H1 (cell line): ENCODE measurements around the gene EIF4A3. TPM values are rescaled to one million over a fixed set of nuclear protein-coding genes. Genes with fewer than 3 reads are reported as not detected.

Experiments used
- CTCF ChIA-PET: fragments of 300-600 bp; sonication (Branson Sonifier 250); formaldehyde crosslinking; loops from one replicate; lab custom pipeline; 2021; ENCODE audit not compliant: partially characterized antibody; lab: Charles Lee
- POLR2A ChIA-PET: fragments of 300-600 bp; sonication (Branson Sonifier 250); formaldehyde crosslinking; loops from one replicate; lab custom pipeline; 2021; ENCODE audit warnings: inconsistent platforms; ENCODE audit not compliant: partially characterized antibody; lab: Charles Lee
- DNase-seq, 2 experiments: peaks; one replicate each; pipeline versions ENCODE4 v3.0.0 to v3.0.0-alpha.2; 2010 to 2022; ENCODE audit warnings: low spot score in 2 of 2, low read depth in 1 of 2, mixed read lengths in 1 of 2
- FAIRE-seq: peaks from 2 replicates; lab custom pipeline; 2011; peaks lifted over from hg19 to GRCh38; lab: Jason Lieb, UNC
- H2AFZ ChIP-seq: 2 replicates; pipeline ENCODE4 v1.8.1; 2012; ENCODE audit warnings: low read length, inconsistent platforms
- H2AK5ac ChIP-seq: 2 replicates; pipeline ENCODE4 v1.6.1; 2013; ENCODE audit warnings: low read depth, low read length
- H2BK120ac ChIP-seq: replicated peaks from 2 replicates; pipeline ENCODE3; 2013; ENCODE audit warnings: low read depth, low read length, inconsistent platforms
- H2BK12ac ChIP-seq: 2 replicates; pipeline ENCODE4 v1.6.1; 2013; ENCODE audit warnings: low read depth, low read length
- H2BK15ac ChIP-seq: 2 replicates; pipeline ENCODE4 v1.6.1; 2013; ENCODE audit warnings: low read length
- H2BK20ac ChIP-seq: 2 replicates; pipeline ENCODE4 v1.6.1; 2013; ENCODE audit warnings: low read length
- H2BK5ac ChIP-seq: 2 replicates; pipeline ENCODE4 v1.6.1; 2013; ENCODE audit warnings: low read depth, low read length
- H3K14ac ChIP-seq: 2 replicates; pipeline ENCODE4 v1.6.1; 2013; ENCODE audit warnings: inconsistent platforms; ENCODE audit not compliant: insufficient read length
- H3K18ac ChIP-seq: 2 replicates; pipeline ENCODE4 v1.6.1; 2013; ENCODE audit warnings: low read length; ENCODE audit errors: extremely low read depth
- H3K23ac ChIP-seq: 2 replicates; pipeline ENCODE4 v1.6.1; 2013; ENCODE audit warnings: inconsistent platforms; ENCODE audit not compliant: insufficient read length
- H3K23me2 ChIP-seq: 2 replicates; pipeline ENCODE4 v1.6.1; 2013; ENCODE audit warnings: low read depth, low read length
- H3K27ac ChIP-seq: 2 replicates; pipeline ENCODE4 v1.6.1; 2011; ENCODE audit warnings: low read depth, low read length, inconsistent platforms
- H3K27me3 ChIP-seq, 4 experiments: replicated peaks in 1 of 4; 1 replicate in 1 of 4; 2 replicates in 3 of 4; pipeline versions ENCODE4 v1.6.1 to v1.8.1; 2011 to 2013; ENCODE audit warnings: low read length in 3 of 4, mild to moderate bottlenecking in 3 of 4, inconsistent platforms in 2 of 4, mixed read lengths in 2 of 4, moderate library complexity in 1 of 4; ENCODE audit not compliant: control insufficient read depth in 3 of 4, insufficient read depth in 3 of 4; ENCODE audit errors: extremely low read depth in 1 of 4
- H3K36me3 ChIP-seq, 4 experiments: 2 replicates each; pipeline versions ENCODE4 v1.6.1 to v1.8.1; 2011 to 2013; ENCODE audit warnings: mild to moderate bottlenecking in 4 of 4, low read length in 3 of 4, moderate library complexity in 2 of 4, control low read depth in 1 of 4, inconsistent platforms in 1 of 4; ENCODE audit not compliant: insufficient read depth in 4 of 4, control insufficient read depth in 2 of 4
- H3K4ac ChIP-seq: replicated peaks from 2 replicates; pipeline ENCODE3; 2013; ENCODE audit warnings: low read length, low read depth, mixed read lengths, inconsistent platforms; ENCODE audit not compliant: insufficient read length
- H3K4me1 ChIP-seq, 4 experiments: replicated peaks in 1 of 4; 1 replicate in 1 of 4; 2 replicates in 3 of 4; pipeline versions ENCODE4 v1.6.1 to v1.8.1; 2011 to 2013; ENCODE audit warnings: low read length in 3 of 4, inconsistent platforms in 2 of 4, mixed read lengths in 1 of 4; ENCODE audit not compliant: insufficient read depth in 4 of 4, control insufficient read depth in 3 of 4
- H3K4me2 ChIP-seq, 2 experiments: 2 replicates each; pipeline versions ENCODE4 v1.6.1 to v1.8.1; 2011 to 2013; ENCODE audit warnings: low read depth in 2 of 2, low read length in 2 of 2, control low read depth in 1 of 2, inconsistent platforms in 1 of 2, mild to moderate bottlenecking in 1 of 2; ENCODE audit not compliant: insufficient read depth in 1 of 2
- H3K4me3 ChIP-seq, 4 experiments: fragments of 200-600, 300-600 bp in 1 of 4; sonication (generic), shearing (Covaris generic), sonication (Bioruptor Twin) in 1 of 4; 2 replicates each; pipeline versions ENCODE4 v1.5.1 to v1.8.1; 2011 to 2016; ENCODE audit warnings: low read length in 4 of 4, low read depth in 3 of 4, control low read depth in 2 of 4, inconsistent platforms in 2 of 4, mild to moderate bottlenecking in 2 of 4, mixed read lengths in 1 of 4, moderate library complexity in 1 of 4; ENCODE audit not compliant: insufficient read depth in 2 of 4; ENCODE audit errors: extremely low read depth in 1 of 4
- H3K56ac ChIP-seq: replicated peaks from 2 replicates; pipeline ENCODE3; 2013; ENCODE audit warnings: low read depth, mild to moderate bottlenecking, mixed read lengths, low read length, inconsistent platforms; ENCODE audit not compliant: insufficient read length
- H3K79me1 ChIP-seq: 2 replicates; pipeline ENCODE4 v1.6.1; 2013; ENCODE audit warnings: low read depth, low read length, control low read depth
- H3K79me2 ChIP-seq, 2 experiments: 2 replicates each; pipeline versions ENCODE4 v1.6.1 to v1.8.1; 2012 to 2013; ENCODE audit warnings: low read length in 2 of 2, mild to moderate bottlenecking in 2 of 2, inconsistent platforms in 1 of 2; ENCODE audit not compliant: insufficient read depth in 2 of 2, control insufficient read depth in 1 of 2
- H3K9ac ChIP-seq, 4 experiments: replicated peaks in 1 of 4; 1 replicate in 1 of 4; 2 replicates in 3 of 4; pipeline versions ENCODE4 v1.6.1 to v1.8.1; 2011 to 2013; ENCODE audit warnings: low read depth in 3 of 4, low read length in 3 of 4, control low read depth in 2 of 4, mild to moderate bottlenecking in 2 of 4, moderate library complexity in 2 of 4, inconsistent platforms in 1 of 4; ENCODE audit errors: extremely low read depth in 1 of 4
- H3K9me3 ChIP-seq, 2 experiments: 2 replicates each; pipeline versions ENCODE4 v1.6.1 to v1.8.1; 2012 to 2013; ENCODE audit warnings: mild to moderate bottlenecking in 2 of 2, moderate library complexity in 2 of 2, control low read depth in 1 of 2, inconsistent platforms in 1 of 2, low read depth in 1 of 2, low read length in 1 of 2, mixed read lengths in 1 of 2; ENCODE audit not compliant: insufficient read depth in 2 of 2
- H4K20me1 ChIP-seq, 2 experiments: replicated peaks in 1 of 2; 2 replicates each; pipeline versions ENCODE3 to v1.8.1; 2011 to 2013; ENCODE audit warnings: inconsistent platforms in 2 of 2, low read length in 2 of 2, mild to moderate bottlenecking in 1 of 2; ENCODE audit not compliant: insufficient read depth in 2 of 2, control insufficient read depth in 1 of 2
- H4K5ac ChIP-seq: 2 replicates; pipeline ENCODE4 v1.6.1; 2013; ENCODE audit warnings: low read length, low read depth, mixed read lengths, inconsistent platforms; ENCODE audit not compliant: insufficient read length
- H4K8ac ChIP-seq: 2 replicates; pipeline ENCODE4 v1.8.0; 2013; ENCODE audit warnings: mild to moderate bottlenecking, moderate library complexity, low read length, inconsistent platforms; ENCODE audit not compliant: insufficient read depth; ENCODE audit errors: extremely low read depth
- H4K91ac ChIP-seq: replicated peaks from 2 replicates; pipeline ENCODE3; 2013; ENCODE audit warnings: low read length, mixed read lengths, inconsistent platforms; ENCODE audit not compliant: insufficient read length
- BCL11A ChIP-seq, 2 experiments: IDR thresholded peaks; one replicate each; pipeline ENCODE4 v1.6.1; 2011; ENCODE audit warnings: low read depth in 2 of 2, low read length in 2 of 2, mild to moderate bottlenecking in 2 of 2
- GABPA ChIP-seq: IDR thresholded peaks from 2 replicates; pipeline ENCODE4 v1.6.1; 2011; ENCODE audit warnings: mild to moderate bottlenecking, low read length, moderate library complexity, borderline replicate concordance; ENCODE audit not compliant: insufficient read depth
- HDAC2 ChIP-seq, 2 experiments: fragments of 300-600 bp in 1 of 2; sonication (generic) in 1 of 2; IDR thresholded peaks; 2 replicates each; pipeline ENCODE4 v1.6.1; 2011 to 2012; ENCODE audit warnings: low read depth in 2 of 2, low read length in 2 of 2, mild to moderate bottlenecking in 2 of 2, moderate library complexity in 2 of 2, borderline replicate concordance in 1 of 2, inconsistent platforms in 1 of 2
- KDM4A ChIP-seq: IDR thresholded peaks from one replicate; pipeline ENCODE4 v1.7.1; 2012; ENCODE audit warnings: low read depth, mild to moderate bottlenecking, moderate library complexity, low read length, inconsistent platforms; ENCODE audit not compliant: severe bottlenecking
- SIN3A ChIP-seq, 2 experiments: IDR thresholded peaks in 1 of 2; conservative IDR thresholded peaks in 1 of 2; 2 replicates each; pipeline ENCODE4 v1.6.1; 2011 to 2012; ENCODE audit warnings: low read length in 2 of 2, improper control_type of control experiment in 1 of 2, low read depth in 1 of 2, mild to moderate bottlenecking in 1 of 2
- SP4 ChIP-seq: IDR thresholded peaks from 2 replicates; pipeline ENCODE4 v1.6.1; 2012; ENCODE audit warnings: low read length, inconsistent platforms
- WGBS, 2 experiments: shearing (Covaris generic) in 1 of 2; methylation state at CpG; one replicate each; pipeline versions ENCODE4 v1.1.6 to v1.1.7; 2013 to 2015; ENCODE audit warnings: low lambda C conversion rate in 2 of 2, mixed read lengths in 2 of 2, inconsistent platforms in 1 of 2, low coverage in 1 of 2, missing lambda C conversion rate in 1 of 2; ENCODE audit not compliant: insufficient replicate concordance in 2 of 2, insufficient coverage in 1 of 2, insufficient read length in 1 of 2; ENCODE audit errors: extremely low coverage in 1 of 2, missing lambda C conversion rate in 1 of 2; 5-methylcytosine and 5-hydroxymethylcytosine counted together
- polyA plus RNA-seq, 7 experiments: library from polyadenylated mRNA; depleted of rRNA in 3 of 7; stranded (reverse) in 5 of 7; unstranded in 2 of 7; fragments of >200 nt in 5 of 7; fragments of 200-250 nt in 2 of 7; gene quantifications; 1 replicate in 5 of 7; 2 replicates in 1 of 7; 4 replicates in 1 of 7; pipeline versions ENCODE4 v1.2.1 to v1.2.3, GENCODE V29; 2011 to 2013; ENCODE audit warnings: missing spikeins in 2 of 7, mixed read lengths in 2 of 7
- total RNA-seq: library from RNA; stranded (reverse); fragmentation: NEBNext Ultra II Directional; extraction: Animal tissue kit (Norgen Biotek cat#: 25700); gene quantifications from 2 replicates; pipeline ENCODE4 v1.2.1, GENCODE V29; 2021
- TF ChIP-seq, protein P1 (sequence below): IDR thresholded peaks from 2 replicates; pipeline ENCODE4 v1.6.1; 2012; ENCODE audit warnings: inconsistent platforms
- TF ChIP-seq, protein P2 (sequence below), 3 experiments: IDR thresholded peaks; 1 replicate in 2 of 3; 2 replicates in 1 of 3; pipeline versions ENCODE4 v1.5.1 to v1.6.1; 2011; ENCODE audit warnings: low read length in 3 of 3, mild to moderate bottlenecking in 3 of 3, inconsistent platforms in 2 of 3, low read depth in 1 of 3, moderate library complexity in 1 of 3; ENCODE audit not compliant: insufficient read depth in 1 of 3; ENCODE audit errors: control extremely low read depth in 1 of 3

The EIF4A3 gene
- total and polyA plus RNA-seq, 2 of the 8 experiments (the other 6 are each of a cell fraction or from before 2014, with no cell fraction given): 142 to 146 TPM

- Histone ChIP-seq H3K36me3 (no peaks in the 10 kb centered on the region), H3K23ac (no peak overlapping the region), H4K8ac (no peak overlapping the region), H2AK5ac (no peak overlapping the region), H2BK120ac (no peak overlapping the region), H3K18ac (no peak overlapping the region), H3K4me3 (no peak overlapping the region), H3K4me1 (peaks cover 0 to 7% (median 1%) of the 10 kb centered on the region in 4 experiments; a peak in 4 of 7 replicates), H4K5ac (no peak overlapping the region), H3K9ac (no peak overlapping the region), H2BK15ac (no peak overlapping the region), H3K9me3 (no peaks in the 10 kb centered on the region), H3K56ac (no peak overlapping the region), H2BK5ac (no peak overlapping the region), H2BK20ac (no peak overlapping the region), H3K79me2 (no peaks in the 10 kb centered on the region), H3K23me2 (peaks cover 8% of the 10 kb centered on the region; the same call in 1 of the 2 replicates), H3K4ac (no peak overlapping the region), H2AFZ (no peak overlapping the region), H3K79me1 (no peaks in the 10 kb centered on the region; the same call in 1 of the 2 replicates), H3K14ac (no peak overlapping the region), H2BK12ac (peak overlapping the region; percentile 11; the same call in 1 of the 2 replicates), H3K27me3 (peaks cover 0 to 9% (median 5%) of the 10 kb centered on the region in 4 experiments; a peak in 3 of 7 replicates), H3K4me2 (no peak overlapping the region), H4K20me1 (no peaks in the 10 kb centered on the region), H4K91ac (no peak overlapping the region), H3K27ac (no peak overlapping the region)
- ChIA-PET CTCF (interaction anchor here (1.0 to 6.8 kb wide), 6 partner anchors 12 to 25 kb away, joined by 3 to 43 read pairs (median 4); no protein-coding TSS in a partner anchor), POLR2A (interaction anchor here (2.5 kb wide), 1 partner anchor 12 kb away, joined by 20 read pairs; no protein-coding TSS in a partner anchor)
- 91% methylated on average over 27 of the region's 27 CpGs; no CpG with 5 or more reads in 1 of the 2 experiments for WGBS, 2 experiments
- DNase-seq: peak in 1 of 2 experiments; percentile 43
- no peak for FAIRE-seq
- TF ChIP-seq SIN3A (conservative IDR thresholded peaks at IDR 0.05 in 1 of 2, IDR thresholded peaks at IDR 0.05 in 1 of 2; ENCODE audit: low read depth in 1 of 2, low read length in 2 of 2) (no peak), SP4 (no peak), GABPA (no peak), BCL11A (IDR thresholded peaks at IDR 0.05; ENCODE audit: low read depth in 2 of 2, low read length in 2 of 2) (no peak), KDM4A (no peak), HDAC2 (IDR thresholded peaks at IDR 0.05; ENCODE audit: borderline replicate concordance in 1 of 2, low read depth in 2 of 2, low read length in 2 of 2) (no peak)
- TF ChIP-seq, protein P1, sequence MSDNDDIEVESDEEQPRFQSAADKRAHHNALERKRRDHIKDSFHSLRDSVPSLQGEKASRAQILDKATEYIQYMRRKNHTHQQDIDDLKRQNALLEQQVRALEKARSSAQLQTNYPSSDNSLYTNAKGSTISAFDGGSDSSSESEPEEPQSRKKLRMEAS: no peak
- TF ChIP-seq, protein P2, sequence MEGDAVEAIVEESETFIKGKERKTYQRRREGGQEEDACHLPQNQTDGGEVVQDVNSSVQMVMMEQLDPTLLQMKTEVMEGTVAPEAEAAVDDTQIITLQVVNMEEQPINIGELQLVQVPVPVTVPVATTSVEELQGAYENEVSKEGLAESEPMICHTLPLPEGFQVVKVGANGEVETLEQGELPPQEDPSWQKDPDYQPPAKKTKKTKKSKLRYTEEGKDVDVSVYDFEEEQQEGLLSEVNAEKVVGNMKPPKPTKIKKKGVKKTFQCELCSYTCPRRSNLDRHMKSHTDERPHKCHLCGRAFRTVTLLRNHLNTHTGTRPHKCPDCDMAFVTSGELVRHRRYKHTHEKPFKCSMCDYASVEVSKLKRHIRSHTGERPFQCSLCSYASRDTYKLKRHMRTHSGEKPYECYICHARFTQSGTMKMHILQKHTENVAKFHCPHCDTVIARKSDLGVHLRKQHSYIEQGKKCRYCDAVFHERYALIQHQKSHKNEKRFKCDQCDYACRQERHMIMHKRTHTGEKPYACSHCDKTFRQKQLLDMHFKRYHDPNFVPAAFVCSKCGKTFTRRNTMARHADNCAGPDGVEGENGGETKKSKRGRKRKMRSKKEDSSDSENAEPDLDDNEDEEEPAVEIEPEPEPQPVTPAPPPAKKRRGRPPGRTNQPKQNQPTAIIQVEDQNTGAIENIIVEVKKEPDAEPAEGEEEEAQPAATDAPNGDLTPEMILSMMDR (IDR thresholded peaks at IDR 0.05; ENCODE audit: control extremely low read depth in 1 of 3, insufficient read depth in 1 of 3, low read depth in 1 of 3, low read length in 3 of 3): no peak
Observed at GRCh38 chr17:80099291-80100034, 47.5 kb downstream of the EIF4A3 start.
